HepG2 (cell line): ENCODE measurements around the gene ATP2B2. TPM values are rescaled to one million over a fixed set of nuclear protein-coding genes. Genes with fewer than 3 reads are reported as not detected.

Experiments
- ATAC-seq: fragments of 200-7000 bp; cut with Tn5 transposase; 3 replicates; pipeline ENCODE4 v1.9.1; 2020; ENCODE audit warnings: mild to moderate bottlenecking, moderate library complexity
- BruUV-seq: library from RNA; stranded (reverse); fragments of 400-500 nt; replicated peaks from 2 replicates; lab custom pipeline; 2021; lab: Mats Ljungman, UMichigan
- CTCF ChIA-PET: fragments of 300-600 bp; formaldehyde crosslinking; extraction: SDS; loops from one replicate; lab custom pipeline; 2021; ENCODE audit warnings: low total read pairs, inconsistent platforms, low intra/inter-chr PET ratio; lab: Yijun Ruan, JAX
- POLR2A ChIA-PET: fragments of 350-600 bp; sonication (Branson Sonifier 250); formaldehyde crosslinking; loops from one replicate; lab custom pipeline; 2020; ENCODE audit warnings: antibody characterized with exemption, inconsistent platforms; lab: Yijun Ruan, JAX
- DNase-seq: peaks from one replicate; pipeline ENCODE4 v3.0.0-alpha.2; 2015; ENCODE audit warnings: low spot score
- FAIRE-seq: peaks from 3 replicates; lab custom pipeline; 2011; peaks lifted over from hg19 to GRCh38; lab: Jason Lieb, UNC
- H2AFZ ChIP-seq: one replicate; pipeline ENCODE4 v1.6.1; 2011; ENCODE audit warnings: low read length, inconsistent platforms
- H3K27ac ChIP-seq: fragments of 300-600 bp; 3 replicates; pipeline ENCODE4 v1.8.0; 2011; ENCODE audit warnings: mixed run types, mild to moderate bottlenecking, mixed read lengths, low read length, inconsistent platforms; ENCODE audit not compliant: insufficient read depth; ENCODE audit errors: extremely low read length
- H3K27me3 ChIP-seq, 2 experiments: fragments of 200-600 bp in 1 of 2; 2 replicates in 1 of 2; 3 replicates in 1 of 2; pipeline versions ENCODE4 v1.6.0 to v1.8.0; 2011; ENCODE audit warnings: low read length in 2 of 2, mild to moderate bottlenecking in 2 of 2, moderate library complexity in 2 of 2, inconsistent platforms in 1 of 2; ENCODE audit not compliant: insufficient read depth in 2 of 2, control insufficient read depth in 1 of 2
- H3K36me3 ChIP-seq, 2 experiments: fragments of 200-600 bp in 1 of 2; replicated peaks in 1 of 2; 2 replicates in 1 of 2; 3 replicates in 1 of 2; pipeline versions ENCODE4 v1.5.1 to v1.8.0; 2011; ENCODE audit warnings: low read length in 2 of 2, inconsistent platforms in 1 of 2; ENCODE audit not compliant: insufficient read depth in 2 of 2, control insufficient read depth in 1 of 2
- H3K4me1 ChIP-seq: 2 replicates; pipeline ENCODE4 v1.5.1; 2012; ENCODE audit warnings: low read length, inconsistent platforms; ENCODE audit not compliant: insufficient read depth
- H3K4me2 ChIP-seq: 2 replicates; pipeline ENCODE4 v1.6.0; 2011; ENCODE audit warnings: low read depth, low read length, inconsistent platforms
- H3K4me3 ChIP-seq, 3 experiments: fragments of 200-600 bp in 1 of 3; sonication (generic), shearing (Covaris generic) in 1 of 3; replicated peaks in 1 of 3; 2 replicates each; pipeline ENCODE4 v1.5.1; 2011 to 2016; ENCODE audit warnings: low read length in 3 of 3, inconsistent platforms in 2 of 3, low read depth in 2 of 3, mild to moderate bottlenecking in 2 of 3, control low read depth in 1 of 3, mixed read lengths in 1 of 3; ENCODE audit not compliant: insufficient read depth in 1 of 3
- H3K79me2 ChIP-seq: one replicate; pipeline ENCODE4 v1.6.1; 2011; ENCODE audit warnings: low read length, inconsistent platforms; ENCODE audit not compliant: insufficient read depth
- H3K9ac ChIP-seq: 2 replicates; pipeline ENCODE4 v1.6.0; 2011; ENCODE audit warnings: mild to moderate bottlenecking, low read depth, low read length, inconsistent platforms; ENCODE audit not compliant: insufficient read depth
- H3K9me3 ChIP-seq: 2 replicates; pipeline ENCODE4 v1.5.1; 2012; ENCODE audit warnings: mild to moderate bottlenecking, low read length
- H4K20me1 ChIP-seq: 2 replicates; pipeline ENCODE4 v1.6.0; 2011; ENCODE audit warnings: inconsistent platforms, mild to moderate bottlenecking, low read length, moderate library complexity; ENCODE audit not compliant: insufficient read depth
- GPBP1L1 ChIP-seq: sonication (generic); formaldehyde crosslinking; IDR thresholded peaks from 2 replicates; pipeline ENCODE4 v1.5.0; 2020; ENCODE audit warnings: mild to moderate bottlenecking, missing genetic modification reagents
- MXD4 ChIP-seq: IDR thresholded peaks from 2 replicates; pipeline ENCODE4 v1.6.1; 2016; ENCODE audit warnings: mild to moderate bottlenecking, missing biosample characterization, missing genetic modification reagents
- PBX3 ChIP-seq: sonication (generic); formaldehyde crosslinking; IDR thresholded peaks from 2 replicates; pipeline ENCODE4 v1.8.1; 2023; ENCODE audit warnings: missing genetic modification reagents, inconsistent platforms, borderline replicate concordance
- ZNF232 ChIP-seq: sonication (generic); formaldehyde crosslinking; IDR thresholded peaks from 2 replicates; pipeline ENCODE4 v1.4.0; 2020; ENCODE audit warnings: missing genetic modification reagents, borderline replicate concordance
- ZNF414 ChIP-seq: sonication (generic); formaldehyde crosslinking; IDR thresholded peaks from 2 replicates; pipeline ENCODE4 v1.5.0; 2020; ENCODE audit warnings: missing genetic modification reagents
- ZNF720 ChIP-seq: sonication (generic); formaldehyde crosslinking; IDR thresholded peaks from 2 replicates; pipeline ENCODE4 v1.4.0; 2020; ENCODE audit warnings: missing genetic modification reagents
- WGBS: methylation state at CpG from one replicate; pipeline ENCODE4 v1.1.6; 2017; ENCODE audit warnings: low lambda C conversion rate; 5-methylcytosine and 5-hydroxymethylcytosine counted together
- in situ Hi-C: cut with HindIII; loops from 2 replicates; pipeline ENCODE4 v1.10.0; 2017; ENCODE audit warnings: low pct_unique_long_range_greater_than_20kb; ENCODE audit not compliant: extremely low pct_ligation_motif_present
- intact Hi-C: fragments of 100-400 bp; cut with micrococcal nuclease; formaldehyde crosslinking; loops from one replicate; pipeline ENCODE4 v1.10.0; 2022; ENCODE audit not compliant: unreplicated experiment
- polyA plus RNA-seq, 8 experiments: library from polyadenylated mRNA; depleted of rRNA in 3 of 8; stranded (reverse) in 7 of 8; unstranded in 1 of 8; fragments of >200 nt; fragmentation: Illumina TruSeq in 4 of 8; extraction: Trizol in 4 of 8; gene quantifications; 2 replicates each; pipeline versions ENCODE4 v1.2.1 to v1.2.3, GENCODE V29; 2011 to 2016; ENCODE audit warnings: low read depth in 4 of 8, missing spikeins in 1 of 8, mixed read lengths in 1 of 8; ENCODE audit not compliant: insufficient read depth in 1 of 8
- total RNA-seq, 5 experiments: library from RNA; depleted of rRNA; stranded (reverse); fragments of >200 nt; fragmentation: Illumina TruSeq; extraction: Trizol; gene quantifications; 2 replicates each; pipeline ENCODE4 v1.2.3, GENCODE V29; 2016; ENCODE audit warnings: low read depth in 1 of 5

The ATP2B2 gene
- total and polyA plus RNA-seq, 2 of the 13 experiments (the other 11 are each of a cell fraction or from before 2014, with no cell fraction given), result 1.5 to 2.3 TPM

DNA sequence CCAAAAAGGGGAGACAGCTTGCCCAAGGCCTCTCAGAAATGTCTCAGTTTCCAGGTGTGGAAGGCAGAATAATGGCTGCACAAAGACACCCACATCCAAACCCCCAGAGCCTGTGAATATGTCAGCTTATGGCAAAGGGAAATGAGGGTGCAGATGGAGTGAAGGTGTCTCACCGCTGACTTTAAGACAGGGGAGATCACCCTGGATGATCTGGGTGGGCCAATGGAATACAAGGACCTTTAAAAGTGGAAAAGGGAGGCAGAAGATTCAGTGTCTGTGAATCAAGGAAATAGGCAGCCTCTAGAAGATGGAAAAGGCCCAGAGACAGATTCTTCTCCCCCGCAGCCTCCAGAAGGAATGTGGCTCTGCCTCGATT, 48.8 kb upstream of the ATP2B2 start:
- intact Hi-C loops, result no loop called here
- Histone ChIP-seq H3K79me2 (no peaks in the 10 kb centered on the region), H3K9ac (no peak overlapping the region), H3K9me3 (no peaks in the 10 kb centered on the region), H3K36me3 (no peaks in the 10 kb centered on the region), H3K4me3 (no peak overlapping the region), H3K27me3 (peaks cover 2 to 36% of the 10 kb centered on the region in 2 experiments; a peak in 2 of 5 replicates), H3K27ac (no peak overlapping the region), H3K4me2 (no peak overlapping the region), H3K4me1 (no peaks in the 10 kb centered on the region), H4K20me1 (no peaks in the 10 kb centered on the region), H2AFZ (no peak overlapping the region)
- BruUV-seq, result no TSS peak
- 10% methylated on average over 3 of the region's 3 CpGs for WGBS
- no peak for FAIRE-seq
- no peak for ATAC-seq
- ChIA-PET CTCF (no interaction called here), POLR2A (no interaction called here)
- TF ChIP-seq ZNF720 (CRISPR knock-in tag), result no peak
- no peak for TF ChIP-seq GPBP1L1 (CRISPR knock-in tag)
- TF ChIP-seq PBX3, result no peak
- TF ChIP-seq ZNF232 (CRISPR knock-in tag), result no peak
- TF ChIP-seq ZNF414 (CRISPR knock-in tag), result no peak
- no peak for TF ChIP-seq MXD4 (CRISPR knock-in tag)
- in situ Hi-C loops, result no loop called here
- no peak for DNase-seq
